WTC11 (cell line): ENCODE data around the gene MORF4L2. TPM values are rescaled to one million over a fixed set of nuclear protein-coding genes. Genes with fewer than 3 reads are reported as not detected.
A peak's percentile ranks its signal among the peaks of the same experiment; 100 is the strongest.

Experiments used
- ATAC-seq: fragments of 200-7000 bp; cut with Tn5 transposase; 2 replicates; pipeline ENCODE4 v1.10.0; 2021; ENCODE audit warnings: mild to moderate bottlenecking, moderate library complexity
- CTCF ChIA-PET: fragments of 300-600 bp; sonication (Branson Sonifier 250); formaldehyde crosslinking; loops from one replicate; lab custom pipeline; 2021; ENCODE audit warnings: antibody characterized with exemption; lab: Charles Lee
- POLR2A ChIA-PET: fragments of 350-600 bp; sonication (Branson Sonifier 250); formaldehyde crosslinking; loops from one replicate; lab custom pipeline; 2021; ENCODE audit warnings: antibody characterized with exemption; lab: Charles Lee
- DNase-seq: peaks from one replicate; pipeline ENCODE4 v3.0.0; 2021; ENCODE audit warnings: low spot score
- H3K27ac Mint-ChIP-seq: 2 replicates; pipeline ENCODE4 v1.8.0; 2021; ENCODE audit warnings: mixed read lengths
- H3K27me3 Mint-ChIP-seq: 2 replicates; pipeline ENCODE4 v1.8.0; 2021; ENCODE audit warnings: low read depth, mild to moderate bottlenecking, moderate library complexity, mixed read lengths
- H3K36me3 Mint-ChIP-seq: 2 replicates; pipeline ENCODE4 v1.8.0; 2021; ENCODE audit warnings: mixed read lengths
- H3K4me1 Mint-ChIP-seq: 2 replicates; pipeline ENCODE4 v1.8.0; 2022; ENCODE audit warnings: mixed read lengths
- H3K4me3 Mint-ChIP-seq: 2 replicates; pipeline ENCODE4 v1.8.0; 2021; ENCODE audit warnings: mild to moderate bottlenecking, moderate library complexity, mixed read lengths
- H3K9me3 Mint-ChIP-seq: 2 replicates; pipeline ENCODE4 v1.8.0; 2021; ENCODE audit warnings: mixed read lengths
- ATF3 ChIP-seq: sonication (generic); formaldehyde crosslinking; conservative IDR thresholded peaks from 2 replicates; pipeline ENCODE4 v1.8.1; 2022; ENCODE audit warnings: mild to moderate bottlenecking, missing genetic modification reagents
- ATF6 ChIP-seq: sonication (generic); formaldehyde crosslinking; IDR thresholded peaks from 2 replicates; pipeline ENCODE4 v1.8.1; 2023; ENCODE audit warnings: mild to moderate bottlenecking, missing genetic modification reagents
- CREB1 ChIP-seq: sonication (generic); formaldehyde crosslinking; IDR thresholded peaks from 2 replicates; pipeline ENCODE4 v1.8.0; 2023; ENCODE audit warnings: mild to moderate bottlenecking, missing genetic modification reagents
- CREM ChIP-seq: sonication (generic); formaldehyde crosslinking; IDR thresholded peaks from 2 replicates; pipeline ENCODE4 v1.8.1; 2022; ENCODE audit warnings: mild to moderate bottlenecking, missing genetic modification reagents, moderate library complexity
- CTCF ChIP-seq: fragments of 200-600 bp; IDR thresholded peaks from 2 replicates; pipeline ENCODE4 v1.8.0; 2022; ENCODE audit warnings: antibody characterized with exemption
- E2F1 ChIP-seq: sonication (generic); formaldehyde crosslinking; IDR thresholded peaks from 2 replicates; pipeline ENCODE4 v1.8.0; 2022; ENCODE audit warnings: mild to moderate bottlenecking, missing genetic modification reagents
- EMX1 ChIP-seq: fragments of 250-450 bp; sonication (Bioruptor Pico); IDR thresholded peaks from 2 replicates; pipeline ENCODE4 v1.8.0; 2021; ENCODE audit warnings: mild to moderate bottlenecking
- ERG ChIP-seq: fragments of 250-450 bp; sonication (Bioruptor Pico); IDR thresholded peaks from 2 replicates; pipeline ENCODE4 v1.8.0; 2021; ENCODE audit warnings: mild to moderate bottlenecking
- ESRRA ChIP-seq: sonication (generic); formaldehyde crosslinking; IDR thresholded peaks from 2 replicates; pipeline ENCODE4 v1.8.1; 2022; ENCODE audit warnings: mild to moderate bottlenecking, missing genetic modification reagents, borderline replicate concordance
- FOXK1 ChIP-seq: sonication (generic); formaldehyde crosslinking; IDR thresholded peaks from 2 replicates; pipeline ENCODE4 v1.8.0; 2022; ENCODE audit warnings: mild to moderate bottlenecking, moderate library complexity, missing genetic modification reagents
- JAZF1 ChIP-seq: fragments of 250-450 bp; sonication (Bioruptor Pico); IDR thresholded peaks from 2 replicates; pipeline ENCODE4 v1.9.0; 2021; ENCODE audit warnings: moderate library complexity, mild to moderate bottlenecking, inconsistent platforms
- MAX ChIP-seq: sonication (generic); formaldehyde crosslinking; IDR thresholded peaks from 2 replicates; pipeline ENCODE4 v1.8.0; 2022; ENCODE audit warnings: mild to moderate bottlenecking, missing genetic modification reagents
- NFATC4 ChIP-seq: fragments of 250-450 bp; sonication (Bioruptor Pico); IDR thresholded peaks from 2 replicates; pipeline ENCODE4 v1.9.0; 2021; ENCODE audit warnings: mild to moderate bottlenecking
- NR2C2 ChIP-seq: sonication (generic); formaldehyde crosslinking; IDR thresholded peaks from 2 replicates; pipeline ENCODE4 v1.8.0; 2022; ENCODE audit warnings: mild to moderate bottlenecking, missing genetic modification reagents
- PREB ChIP-seq: sonication (generic); formaldehyde crosslinking; IDR thresholded peaks from 2 replicates; pipeline ENCODE4 v1.8.1; 2022; ENCODE audit warnings: mild to moderate bottlenecking, missing genetic modification reagents, moderate library complexity, borderline replicate concordance
- SMAD4 ChIP-seq: sonication (generic); formaldehyde crosslinking; IDR thresholded peaks from 2 replicates; pipeline ENCODE4 v1.8.0; 2022; ENCODE audit warnings: mild to moderate bottlenecking, missing genetic modification reagents
- SOX15 ChIP-seq: fragments of 250-450 bp; sonication (Bioruptor Pico); IDR thresholded peaks from 2 replicates; pipeline ENCODE4 v1.9.0; 2021; ENCODE audit warnings: mild to moderate bottlenecking
- TCF7 ChIP-seq: sonication (generic); formaldehyde crosslinking; IDR thresholded peaks from 2 replicates; pipeline ENCODE4 v1.8.0; 2022; ENCODE audit warnings: mild to moderate bottlenecking, low read depth, missing genetic modification reagents, moderate library complexity
- ZNF138 ChIP-seq: sonication (generic); formaldehyde crosslinking; conservative IDR thresholded peaks from 2 replicates; pipeline ENCODE4 v1.8.1; 2022; ENCODE audit warnings: mild to moderate bottlenecking, moderate library complexity, missing genetic modification reagents
- ZNF263 ChIP-seq: sonication (generic); formaldehyde crosslinking; IDR thresholded peaks from 2 replicates; pipeline ENCODE4 v1.8.1; 2022; ENCODE audit warnings: low read depth, mild to moderate bottlenecking, moderate library complexity, missing genetic modification reagents
- ZNF281 ChIP-seq: sonication (generic); formaldehyde crosslinking; IDR thresholded peaks from 2 replicates; pipeline ENCODE4 v1.8.0; 2023; ENCODE audit warnings: mild to moderate bottlenecking, missing genetic modification reagents
- ZNF671 ChIP-seq: fragments of 250-450 bp; sonication (Bioruptor Pico); IDR thresholded peaks from 2 replicates; pipeline ENCODE4 v1.8.0; 2021; ENCODE audit warnings: mild to moderate bottlenecking
- total RNA-seq: library from RNA; stranded (reverse); gene quantifications from 3 replicates; pipeline ENCODE4 v1.2.3, GENCODE V29; 2021

MORF4L2 gene
- total RNA-seq, 1 experiment from 2014 or later = 355 TPM

- H3K36me3 Mint-ChIP-seq = no peaks in the 10 kb centered on the region
- peaks cover 20% of the 10 kb centered on the region for H3K4me1 Mint-ChIP-seq
- H3K27me3 Mint-ChIP-seq = peaks cover 4% of the 10 kb centered on the region; the same call in 1 of the 2 replicates
- H3K27ac Mint-ChIP-seq = no peak overlapping the region
- DNase-seq (no peak), ATAC-seq (no peak)
- CTCF ChIA-PET = interaction anchor here (1.3 kb wide), 1 partner anchor 37 kb away, joined by 5 read pairs; no protein-coding TSS in a partner anchor
- TF ChIP-seq PREB (CRISPR knock-in tag) = no peak
- TF ChIP-seq FOXK1 = no peak
- TF ChIP-seq ZNF281 (CRISPR knock-in tag) = no peak
- no peak for TF ChIP-seq TCF7 (CRISPR knock-in tag)
- TF ChIP-seq ATF3 (CRISPR knock-in tag) = no peak
- TF ChIP-seq ZNF671 (CRISPR knock-in tag) = no peak
- TF ChIP-seq ZNF138 (CRISPR knock-in tag) = no peak
- no peak for TF ChIP-seq E2F1
- no peak for TF ChIP-seq NFATC4 (CRISPR knock-in tag)
- TF ChIP-seq EMX1 = no peak
- TF ChIP-seq SOX15 (CRISPR knock-in tag) = no peak
- no peak for TF ChIP-seq SMAD4 (CRISPR knock-in tag)
- no peak for TF ChIP-seq ZNF263
- TF ChIP-seq JAZF1 = no peak
- no peak for TF ChIP-seq NR2C2 (CRISPR knock-in tag)
- TF ChIP-seq MAX (CRISPR knock-in tag) = no peak
- POLR2A ChIA-PET = interaction anchor here (0.6 kb wide), 1 partner anchor 19 kb away, joined by 3 read pairs; no protein-coding TSS in a partner anchor
- H3K9me3 Mint-ChIP-seq = no peaks in the 10 kb centered on the region
- H3K4me3 Mint-ChIP-seq = no peak overlapping the region
Measured at GRCh38 chrX:103666202-103667107, 20.0 kb downstream of the MORF4L2 start.

- Mint-ChIP-seq H3K36me3 (no peaks in the 10 kb centered on the region), H3K27me3 (peaks cover 7% of the 10 kb centered on the region), H3K4me1 (peaks cover 20% of the 10 kb centered on the region), H3K27ac (no peak overlapping the region), H3K4me3 (peak overlapping the region; percentile 84), H3K9me3 (no peaks in the 10 kb centered on the region)
- ATAC-seq (peak; percentile 65), DNase-seq (peak; percentile 42)
- ChIA-PET POLR2A (no interaction called here), CTCF (interaction anchor here (0.6 to 2.1 kb wide), 3 partner anchors 34 to 200 kb away, joined by 3 to 10 read pairs (median 3); no protein-coding TSS in a partner anchor)
- TF ChIP-seq ATF6 (CRISPR knock-in tag) = no peak
- no peak for TF ChIP-seq CREB1 (CRISPR knock-in tag)
- no peak for TF ChIP-seq CTCF
- no peak for TF ChIP-seq SOX15 (CRISPR knock-in tag)
- no peak for TF ChIP-seq ESRRA
- no peak for TF ChIP-seq ERG
- TF ChIP-seq ATF3 (CRISPR knock-in tag) = no peak
- no peak for TF ChIP-seq CREM (CRISPR knock-in tag)
Measured at GRCh38 chrX:103663981-103664762, 22.3 kb downstream of the MORF4L2 start.
